Measurements from ENCODE around the gene CPSF3. TPM values are rescaled to one million over a fixed set of nuclear protein-coding genes. Genes with fewer than 3 reads are reported as not detected.

The CPSF3 gene
- total RNA-seq, 1 experiment from 2014 or later: 95.5 TPM

GRCh38 chr2:9517118-9517782 is 93.8 kb downstream of the CPSF3 start:
- no peak overlapping the region for H4K5ac ChIP-seq (ENCODE audit: insufficient read length, low read depth, low read length)
- no peak overlapping the region for H3K18ac ChIP-seq (ENCODE audit: insufficient read length, low read depth, low read length)
- H4K20me1 ChIP-seq (ENCODE audit: control insufficient read depth, insufficient read depth, insufficient read length): no peaks in the 10 kb centered on the region
- H3K9ac ChIP-seq (ENCODE audit: extremely low read depth, insufficient read length, low read length): no peak overlapping the region
- no peaks in the 10 kb centered on the region for H3K9me3 ChIP-seq (ENCODE audit: control insufficient read depth, low read depth, low read length)
- H3K56ac ChIP-seq (ENCODE audit: insufficient read length, low read depth, low read length): no peak overlapping the region
- H3K27ac Mint-ChIP-seq: peak overlapping the region in 1 of 3 experiments; percentile 7; a peak in 1 of 7 replicates
- no peak overlapping the region for H4K8ac ChIP-seq (replicated peaks; ENCODE audit: insufficient read length, low read depth, low read length)
- H3K4me1 Mint-ChIP-seq: no peaks in the 10 kb centered on the region
- no peak for DNase-seq
- H3K4me3 Mint-ChIP-seq: no peak overlapping the region
- no peak overlapping the region for H4K91ac ChIP-seq (ENCODE audit: insufficient read length, low read depth, low read length)
- H2BK5ac ChIP-seq (ENCODE audit: insufficient read length, low read length): no peak overlapping the region
- no peaks in the 10 kb centered on the region for H3K9me3 Mint-ChIP-seq
- no peak overlapping the region for H2BK120ac ChIP-seq (ENCODE audit: low read depth, low read length, poor library complexity, severe bottlenecking)
- no peak overlapping the region for H3K4ac ChIP-seq (ENCODE audit: low read depth, low read length)
- no peaks in the 10 kb centered on the region for H3K79me2 ChIP-seq (ENCODE audit: insufficient read depth, low read length)
- no peak for TF ChIP-seq CTCF (conservative IDR thresholded peaks at IDR 0.05)
- H3K36me3 Mint-ChIP-seq (ENCODE audit: insufficient read depth in 1 of 3, low read depth in 3 of 3): peaks cover 16 to 57% (median 40%) of the 10 kb centered on the region in 3 experiments; a peak in 6 of 7 replicates
- no peaks in the 10 kb centered on the region for H3K27me3 ChIP-seq (ENCODE audit: insufficient read depth, low read length)
- no peaks in the 10 kb centered on the region for H3K27me3 Mint-ChIP-seq (ENCODE audit: low read depth)
- no peak overlapping the region for H2BK12ac ChIP-seq (ENCODE audit: insufficient read length, low read depth, low read length)
- no peak overlapping the region for H3K23ac ChIP-seq (ENCODE audit: insufficient read length, low read depth, low read length)
- no peak overlapping the region for H3K14ac ChIP-seq (ENCODE audit: insufficient read depth, low read length)
- no peak overlapping the region for H2BK20ac ChIP-seq (ENCODE audit: low read depth, low read length, poor library complexity, severe bottlenecking)
- no peak overlapping the region for H2BK15ac ChIP-seq (ENCODE audit: low read depth, low read length)
- H2AFZ ChIP-seq (ENCODE audit: low read length): no peak overlapping the region
- H3K4me2 ChIP-seq (ENCODE audit: insufficient read depth, insufficient read length, low read length): no peak overlapping the region
- H3K27ac ChIP-seq (ENCODE audit: insufficient read length, low read depth, low read length): no peak overlapping the region
- no peak overlapping the region for H3T11ph ChIP-seq (ENCODE audit: low read length)
- H3K4me1 ChIP-seq (ENCODE audit: insufficient read depth, low read length): no peaks in the 10 kb centered on the region
- WGBS (ENCODE audit: extremely low coverage, insufficient read length, low lambda C conversion rate): no CpG with 5 or more reads among the region's 2 CpGs
- no peaks in the 10 kb centered on the region for H3K23me2 ChIP-seq (ENCODE audit: insufficient read length, low read depth, low read length, poor library complexity, severe bottlenecking)
- H2AK5ac ChIP-seq (ENCODE audit: insufficient read length, low read length): no peak overlapping the region
- H3K79me1 ChIP-seq (ENCODE audit: insufficient read depth, low read depth, low read length, poor library complexity, severe bottlenecking): no peaks in the 10 kb centered on the region
